Neural cell (in vitro differentiated cells): ENCODE measurements around the gene MXRA7.

Experiments
- EZH2 ChIP-seq: fragments of 200-600, 300-800 bp; shearing (Covaris generic), sonication (generic); IDR thresholded peaks from 2 replicates; pipeline ENCODE4 v1.6.1; 2014; ENCODE audit warnings: antibody characterized with exemption, low read length, borderline replicate concordance, mild to moderate bottlenecking; ENCODE audit not compliant: insufficient read depth, poor library complexity, severe bottlenecking
- POLR2AphosphoS5 ChIP-seq: IDR thresholded peaks from 2 replicates; pipeline ENCODE4 v1.6.1; 2012
- TF ChIP-seq, protein P1 (sequence below): fragments of 450-650 bp; IDR thresholded peaks from 2 replicates; pipeline ENCODE4 v1.5.1; 2014; ENCODE audit warnings: antibody characterized with exemption, mild to moderate bottlenecking, moderate library complexity; ENCODE audit not compliant: poor library complexity, severe bottlenecking

DNA sequence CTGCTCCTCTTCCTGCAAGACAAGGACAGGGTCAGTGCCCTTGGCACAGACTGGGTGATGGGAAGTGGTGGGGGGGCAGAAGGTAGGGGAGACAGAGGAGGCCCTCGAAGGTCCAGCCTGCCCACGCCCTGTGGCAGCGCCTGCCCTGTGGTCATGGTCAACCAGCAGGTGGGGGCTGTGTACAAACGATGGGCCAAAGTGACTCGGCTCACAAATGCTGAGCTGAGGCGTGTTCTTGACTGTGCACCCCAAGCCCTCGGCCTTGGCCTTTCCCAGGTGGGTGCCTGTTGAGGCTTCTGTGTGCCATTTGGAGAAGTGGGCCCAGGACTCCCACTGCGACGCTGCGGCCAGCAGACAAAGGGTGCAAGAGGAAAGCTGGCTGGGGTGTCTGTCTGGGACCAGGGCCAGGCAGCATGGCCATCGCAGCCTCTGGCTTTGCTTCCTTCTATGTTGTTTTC lies 22.6 kb downstream of the MXRA7 start:
- TF ChIP-seq, protein P1, sequence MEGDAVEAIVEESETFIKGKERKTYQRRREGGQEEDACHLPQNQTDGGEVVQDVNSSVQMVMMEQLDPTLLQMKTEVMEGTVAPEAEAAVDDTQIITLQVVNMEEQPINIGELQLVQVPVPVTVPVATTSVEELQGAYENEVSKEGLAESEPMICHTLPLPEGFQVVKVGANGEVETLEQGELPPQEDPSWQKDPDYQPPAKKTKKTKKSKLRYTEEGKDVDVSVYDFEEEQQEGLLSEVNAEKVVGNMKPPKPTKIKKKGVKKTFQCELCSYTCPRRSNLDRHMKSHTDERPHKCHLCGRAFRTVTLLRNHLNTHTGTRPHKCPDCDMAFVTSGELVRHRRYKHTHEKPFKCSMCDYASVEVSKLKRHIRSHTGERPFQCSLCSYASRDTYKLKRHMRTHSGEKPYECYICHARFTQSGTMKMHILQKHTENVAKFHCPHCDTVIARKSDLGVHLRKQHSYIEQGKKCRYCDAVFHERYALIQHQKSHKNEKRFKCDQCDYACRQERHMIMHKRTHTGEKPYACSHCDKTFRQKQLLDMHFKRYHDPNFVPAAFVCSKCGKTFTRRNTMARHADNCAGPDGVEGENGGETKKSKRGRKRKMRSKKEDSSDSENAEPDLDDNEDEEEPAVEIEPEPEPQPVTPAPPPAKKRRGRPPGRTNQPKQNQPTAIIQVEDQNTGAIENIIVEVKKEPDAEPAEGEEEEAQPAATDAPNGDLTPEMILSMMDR = no peak
- no peak for TF ChIP-seq EZH2
- no peak for TF ChIP-seq POLR2AphosphoS5
